Measurements from ENCODE around the gene SOCS1. TPM values are rescaled to one million over a fixed set of nuclear protein-coding genes. Genes with fewer than 3 reads are reported as not detected.
A peak's percentile ranks its signal among the peaks of the same experiment; 100 is the strongest.
"Not testable (repeated sequence)": the region's sequence is repeated elsewhere in the genome, so short reads cannot be mapped to it uniquely, and the experiment has no call there.

Gene SOCS1
- 0.35 TPM in 1 of 2 replicates, not detected in the other for polyA plus RNA-seq (2014; cell fraction: cytosol; rRNA removed)
- polyA plus RNA-seq (2014; cell fraction: nucleus; rRNA removed), result 0.79 and 1.2 TPM in 2 replicates

- peak; percentile 75 for DNase-seq (ENCODE audit: low spot score)
Observed at GRCh38 chr16:11255737-11256660, at the start of gene SOCS1. TSS of gene SOCS1 (minus strand) at chr16:11256204. CDS start at chr16:11255478, 726 bp downstream.

- DNase-seq (ENCODE audit: low spot score), result peak; percentile 97
Observed at GRCh38 chr16:11303405-11304138, 47.6 kb upstream of the SOCS1 start.

- no peak for DNase-seq (ENCODE audit: low spot score)
Observed at GRCh38 chr16:11302977-11303376, 47.0 kb upstream of the SOCS1 start.

GRCh38 chr16:11301645-11302501, 45.9 kb upstream of the SOCS1 start:
- no peak for DNase-seq (ENCODE audit: low spot score)

GRCh38 chr16:11300560-11300892, 44.5 kb upstream of the SOCS1 start:
- no peak for DNase-seq (ENCODE audit: low spot score)

- DNase-seq (ENCODE audit: low spot score), result no peak
Observed at GRCh38 chr16:11299865-11300559, 44.0 kb upstream of the SOCS1 start.

- not testable (repeated sequence) for DNase-seq (ENCODE audit: low spot score)
Observed at GRCh38 chr16:11298950-11299547, 43.0 kb upstream of the SOCS1 start.

GRCh38 chr16:11298143-11298900, 42.3 kb upstream of the SOCS1 start:
- DNase-seq (ENCODE audit: low spot score), result no peak

- DNase-seq (ENCODE audit: low spot score), result peak; percentile 36
Observed at GRCh38 chr16:11297492-11298142, 41.6 kb upstream of the SOCS1 start.

GRCh38 chr16:11296706-11297491, 40.9 kb upstream of the SOCS1 start:
- DNase-seq (ENCODE audit: low spot score), result no peak

GRCh38 chr16:11296351-11296705, 40.3 kb upstream of the SOCS1 start:
- no peak for DNase-seq (ENCODE audit: low spot score)

- DNase-seq (ENCODE audit: low spot score), result no peak
Observed at GRCh38 chr16:11295672-11296071, 39.7 kb upstream of the SOCS1 start.

GRCh38 chr16:11292076-11292748, 36.2 kb upstream of the SOCS1 start:
- no peak for DNase-seq (ENCODE audit: low spot score)

- no peak for DNase-seq (ENCODE audit: low spot score)
Observed at GRCh38 chr16:11291091-11291703, 35.2 kb upstream of the SOCS1 start.

- no peak for DNase-seq (ENCODE audit: low spot score)
Observed at GRCh38 chr16:11290102-11290893, 34.3 kb upstream of the SOCS1 start.

GRCh38 chr16:11289696-11290095, 33.7 kb upstream of the SOCS1 start:
- not testable (repeated sequence) for DNase-seq (ENCODE audit: low spot score)

- DNase-seq (ENCODE audit: low spot score), result no peak
Observed at GRCh38 chr16:11289202-11289601, 33.2 kb upstream of the SOCS1 start.
